ENCODE results near the gene CLTCL1.

Gene CLTCL1

GRCh38 chr22:19137384-19138216, 153.9 kb downstream of the CLTCL1 start:
- no peak overlapping the region for H3K27ac ChIP-seq
- TF ChIP-seq, protein P1, sequence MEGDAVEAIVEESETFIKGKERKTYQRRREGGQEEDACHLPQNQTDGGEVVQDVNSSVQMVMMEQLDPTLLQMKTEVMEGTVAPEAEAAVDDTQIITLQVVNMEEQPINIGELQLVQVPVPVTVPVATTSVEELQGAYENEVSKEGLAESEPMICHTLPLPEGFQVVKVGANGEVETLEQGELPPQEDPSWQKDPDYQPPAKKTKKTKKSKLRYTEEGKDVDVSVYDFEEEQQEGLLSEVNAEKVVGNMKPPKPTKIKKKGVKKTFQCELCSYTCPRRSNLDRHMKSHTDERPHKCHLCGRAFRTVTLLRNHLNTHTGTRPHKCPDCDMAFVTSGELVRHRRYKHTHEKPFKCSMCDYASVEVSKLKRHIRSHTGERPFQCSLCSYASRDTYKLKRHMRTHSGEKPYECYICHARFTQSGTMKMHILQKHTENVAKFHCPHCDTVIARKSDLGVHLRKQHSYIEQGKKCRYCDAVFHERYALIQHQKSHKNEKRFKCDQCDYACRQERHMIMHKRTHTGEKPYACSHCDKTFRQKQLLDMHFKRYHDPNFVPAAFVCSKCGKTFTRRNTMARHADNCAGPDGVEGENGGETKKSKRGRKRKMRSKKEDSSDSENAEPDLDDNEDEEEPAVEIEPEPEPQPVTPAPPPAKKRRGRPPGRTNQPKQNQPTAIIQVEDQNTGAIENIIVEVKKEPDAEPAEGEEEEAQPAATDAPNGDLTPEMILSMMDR (IDR thresholded peaks at IDR 0.05; ENCODE audit: low read depth, low read length, missing control alignments) = no peak

GRCh38 chr22:19136915-19137314, 154.6 kb downstream of the CLTCL1 start:
- no peak for DNase-seq
- Histone ChIP-seq H3K4me3 (ENCODE audit: low read depth, low read length) (no peak overlapping the region), H3K36me3 (replicated peaks) (peaks cover 81% of the 10 kb centered on the region), H3K27ac (no peak overlapping the region), H3K27me3 (replicated peaks) (no peaks in the 10 kb centered on the region)
- in situ Hi-C loops (cut with HindIII; ENCODE audit: low pct_ligation_motif_present, low sequenced_read_pairs) = no loop called here
- TF ChIP-seq, protein P1 (IDR thresholded peaks at IDR 0.05; ENCODE audit: low read depth, low read length, missing control alignments) = no peak

More at GRCh38 chr22:19137384-19138216, 153.9 kb downstream of the CLTCL1 start:
- in situ Hi-C loops (cut with HindIII; ENCODE audit: low pct_ligation_motif_present, low sequenced_read_pairs) = no loop called here
- no peaks in the 10 kb centered on the region for H3K27me3 ChIP-seq (replicated peaks)
- no peak overlapping the region for H3K4me3 ChIP-seq (ENCODE audit: low read depth, low read length)
- DNase-seq = no peak
- peaks cover 88% of the 10 kb centered on the region for H3K36me3 ChIP-seq (replicated peaks)

GRCh38 chr22:19134874-19135273, 156.6 kb downstream of the CLTCL1 start:
- Histone ChIP-seq H3K27me3 (replicated peaks) (no peaks in the 10 kb centered on the region), H3K4me3 (ENCODE audit: low read depth, low read length) (no peak overlapping the region), H3K36me3 (replicated peaks) (peaks cover 67% of the 10 kb centered on the region), H3K27ac (no peak overlapping the region)
- no peak for DNase-seq
- TF ChIP-seq, protein P1 (IDR thresholded peaks at IDR 0.05; ENCODE audit: low read depth, low read length, missing control alignments) = no peak
- in situ Hi-C loops (cut with HindIII; ENCODE audit: low pct_ligation_motif_present, low sequenced_read_pairs) = no loop called here

GRCh38 chr22:19134176-19134831, 157.2 kb downstream of the CLTCL1 start:
- H3K4me3 ChIP-seq (ENCODE audit: low read depth, low read length) = no peak overlapping the region
- in situ Hi-C loops (cut with HindIII; ENCODE audit: low pct_ligation_motif_present, low sequenced_read_pairs) = no loop called here
- H3K36me3 ChIP-seq (replicated peaks) = peaks cover 61% of the 10 kb centered on the region
- TF ChIP-seq, protein P1 (IDR thresholded peaks at IDR 0.05; ENCODE audit: low read depth, low read length, missing control alignments) = no peak
- H3K27me3 ChIP-seq (replicated peaks) = no peaks in the 10 kb centered on the region
- H3K27ac ChIP-seq = no peak overlapping the region
- no peak for DNase-seq

DNA sequence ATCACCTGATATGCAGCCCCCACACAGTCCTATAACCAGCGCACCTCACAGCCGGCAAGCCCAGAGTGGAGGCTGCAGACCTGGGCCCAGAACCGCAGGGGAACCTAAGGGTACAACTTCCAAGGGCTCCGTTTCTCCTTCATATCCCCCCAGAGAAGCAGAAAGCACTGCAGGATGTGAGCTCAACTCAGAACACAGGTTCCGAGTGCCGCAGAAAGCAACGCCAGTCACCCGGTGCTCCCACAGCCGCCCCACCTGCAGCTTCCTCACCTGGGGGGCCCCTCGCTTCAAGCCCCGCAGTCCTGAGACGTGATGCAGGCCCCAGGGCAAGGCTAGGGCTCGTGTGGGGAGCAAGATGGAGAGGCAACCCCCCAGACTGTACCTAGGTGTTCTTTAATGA, 158.0 kb downstream of the CLTCL1 start:
- no peak overlapping the region for H3K4me3 ChIP-seq (ENCODE audit: low read depth, low read length)
- in situ Hi-C loops (cut with HindIII; ENCODE audit: low pct_ligation_motif_present, low sequenced_read_pairs) = no loop called here
- no peak overlapping the region for H3K27ac ChIP-seq
- DNase-seq = no peak
- TF ChIP-seq, protein P1 (IDR thresholded peaks at IDR 0.05; ENCODE audit: low read depth, low read length, missing control alignments) = no peak
- no peaks in the 10 kb centered on the region for H3K27me3 ChIP-seq (replicated peaks)
- H3K36me3 ChIP-seq (replicated peaks) = peaks cover 53% of the 10 kb centered on the region
